ENCODE measurements around the gene PRDM2. TPM values are rescaled to one million over a fixed set of nuclear protein-coding genes. Genes with fewer than 3 reads are reported as not detected.
A peak's percentile ranks its signal among the peaks of the same experiment; 100 is the strongest.

PRDM2 gene
- total and polyA plus RNA-seq, 2 of the 13 experiments (the other 11 are each of a cell fraction or from before 2014, with no cell fraction given): 4.0 to 6.5 TPM

DNA sequence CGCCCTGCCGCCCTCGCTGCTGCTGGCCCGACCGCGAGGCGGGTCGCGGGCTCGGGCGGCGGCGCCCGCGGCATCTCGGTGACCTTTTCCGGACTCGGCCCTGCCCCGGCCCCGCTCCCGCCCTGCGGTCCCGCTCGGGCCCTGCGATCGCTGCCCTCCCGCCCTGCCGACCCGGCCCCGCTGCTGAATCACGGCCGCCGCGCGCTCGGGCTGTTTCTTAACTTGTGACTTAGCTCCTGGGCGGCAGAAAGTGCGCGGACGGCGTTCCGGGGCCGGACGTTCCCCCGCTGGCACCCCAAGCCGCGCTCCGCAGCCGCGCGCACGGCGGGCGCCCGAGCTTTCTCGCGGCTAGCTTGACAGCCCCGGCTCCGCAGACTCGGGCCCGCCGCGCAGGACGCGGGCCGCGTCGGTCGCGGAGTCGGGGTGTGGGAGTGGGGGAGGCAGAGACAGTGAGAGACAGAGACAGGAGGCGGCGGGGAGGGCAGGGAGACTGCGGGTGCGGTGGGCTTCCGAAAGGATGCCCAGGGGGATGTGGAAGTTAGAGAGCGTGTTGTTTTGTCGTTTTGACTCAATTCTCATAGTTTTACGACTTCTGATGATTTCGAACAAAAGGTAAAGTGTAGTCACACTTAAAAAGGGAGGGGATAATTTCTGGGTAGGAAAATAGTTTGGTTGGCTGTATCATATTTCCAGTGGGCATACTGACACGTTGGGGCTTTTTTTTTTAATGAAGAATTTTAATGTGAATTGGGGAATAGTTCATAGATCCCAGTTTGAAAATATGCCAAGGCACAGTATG, 49.8 kb downstream of the PRDM2 start (continued):
- TF ChIP-seq ZKSCAN8 (CRISPR knock-in tag; IDR thresholded peaks at IDR 0.05; ENCODE audit: borderline replicate concordance) (no peak), TSC22D2 (CRISPR knock-in tag; IDR thresholded peaks at IDR 0.05; ENCODE audit: borderline replicate concordance) (no peak), ZNF296 (CRISPR knock-in tag; conservative IDR thresholded peaks at IDR 0.05) (no peak), SIN3A (IDR thresholded peaks at IDR 0.05; ENCODE audit: borderline replicate concordance, low read depth, low read length) (0 out of 2 replicates have a peak, but pooled peaks have one; percentile 1), ZNF567 (CRISPR knock-in tag; IDR thresholded peaks at IDR 0.05; ENCODE audit: borderline replicate concordance) (no peak), FOXA3 (CRISPR knock-in tag; IDR thresholded peaks at IDR 0.05) (no peak), AGO2 (optimal IDR thresholded peaks at IDR 0.05; ENCODE audit: low read depth, low read length) (peak; percentile 76), MAFG (CRISPR knock-in tag; IDR thresholded peaks at IDR 0.05) (no peak), SP1 (IDR thresholded peaks at IDR 0.05) (no peak), SP1 (CRISPR knock-in tag; IDR thresholded peaks at IDR 0.05) (no peak), HNRNPLL (IDR thresholded peaks at IDR 0.05; ENCODE audit: low read depth, low read length, poor library complexity, severe bottlenecking) (peak; percentile 83), GTF2F1 (IDR thresholded peaks at IDR 0.05; ENCODE audit: low read length) (no peak), SMC3 (IDR thresholded peaks at IDR 0.05; ENCODE audit: low read length) (no peak), EEA1 (CRISPR knock-in tag; IDR thresholded peaks at IDR 0.05; ENCODE audit: borderline replicate concordance) (no peak), SRSF1 (optimal IDR thresholded peaks at IDR 0.05; ENCODE audit: low read depth, low read length) (no peak), ZNF333 (CRISPR knock-in tag; IDR thresholded peaks at IDR 0.05; ENCODE audit: borderline replicate concordance) (no peak), BRD4 (CRISPR knock-in tag; IDR thresholded peaks at IDR 0.05) (no peak), MXD1 (CRISPR knock-in tag; IDR thresholded peaks at IDR 0.05) (0 out of 2 replicates have a peak, but pooled peaks have one; percentile 34), TFDP2 (CRISPR knock-in tag; IDR thresholded peaks at IDR 0.05) (0 out of 2 replicates have a peak, but pooled peaks have one; percentile 1), ZNF615 (CRISPR knock-in tag; IDR thresholded peaks at IDR 0.05; ENCODE audit: borderline replicate concordance) (no peak)
- TF ChIP-seq, protein P1, sequence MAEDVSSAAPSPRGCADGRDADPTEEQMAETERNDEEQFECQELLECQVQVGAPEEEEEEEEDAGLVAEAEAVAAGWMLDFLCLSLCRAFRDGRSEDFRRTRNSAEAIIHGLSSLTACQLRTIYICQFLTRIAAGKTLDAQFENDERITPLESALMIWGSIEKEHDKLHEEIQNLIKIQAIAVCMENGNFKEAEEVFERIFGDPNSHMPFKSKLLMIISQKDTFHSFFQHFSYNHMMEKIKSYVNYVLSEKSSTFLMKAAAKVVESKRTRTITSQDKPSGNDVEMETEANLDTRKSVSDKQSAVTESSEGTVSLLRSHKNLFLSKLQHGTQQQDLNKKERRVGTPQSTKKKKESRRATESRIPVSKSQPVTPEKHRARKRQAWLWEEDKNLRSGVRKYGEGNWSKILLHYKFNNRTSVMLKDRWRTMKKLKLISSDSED (CRISPR knock-in tag; IDR thresholded peaks at IDR 0.05): no peak
- TF ChIP-seq, protein P2, sequence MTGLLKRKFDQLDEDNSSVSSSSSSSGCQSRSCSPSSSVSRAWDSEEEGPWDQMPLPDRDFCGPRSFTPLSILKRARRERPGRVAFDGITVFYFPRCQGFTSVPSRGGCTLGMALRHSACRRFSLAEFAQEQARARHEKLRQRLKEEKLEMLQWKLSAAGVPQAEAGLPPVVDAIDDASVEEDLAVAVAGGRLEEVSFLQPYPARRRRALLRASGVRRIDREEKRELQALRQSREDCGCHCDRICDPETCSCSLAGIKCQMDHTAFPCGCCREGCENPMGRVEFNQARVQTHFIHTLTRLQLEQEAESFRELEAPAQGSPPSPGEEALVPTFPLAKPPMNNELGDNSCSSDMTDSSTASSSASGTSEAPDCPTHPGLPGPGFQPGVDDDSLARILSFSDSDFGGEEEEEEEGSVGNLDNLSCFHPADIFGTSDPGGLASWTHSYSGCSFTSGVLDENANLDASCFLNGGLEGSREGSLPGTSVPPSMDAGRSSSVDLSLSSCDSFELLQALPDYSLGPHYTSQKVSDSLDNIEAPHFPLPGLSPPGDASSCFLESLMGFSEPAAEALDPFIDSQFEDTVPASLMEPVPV (CRISPR knock-in tag; IDR thresholded peaks at IDR 0.05): no peak
- TF ChIP-seq, protein P3, sequence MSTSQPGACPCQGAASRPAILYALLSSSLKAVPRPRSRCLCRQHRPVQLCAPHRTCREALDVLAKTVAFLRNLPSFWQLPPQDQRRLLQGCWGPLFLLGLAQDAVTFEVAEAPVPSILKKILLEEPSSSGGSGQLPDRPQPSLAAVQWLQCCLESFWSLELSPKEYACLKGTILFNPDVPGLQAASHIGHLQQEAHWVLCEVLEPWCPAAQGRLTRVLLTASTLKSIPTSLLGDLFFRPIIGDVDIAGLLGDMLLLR (CRISPR knock-in tag; IDR thresholded peaks at IDR 0.05): no peak
- TF ChIP-seq, protein P4, sequence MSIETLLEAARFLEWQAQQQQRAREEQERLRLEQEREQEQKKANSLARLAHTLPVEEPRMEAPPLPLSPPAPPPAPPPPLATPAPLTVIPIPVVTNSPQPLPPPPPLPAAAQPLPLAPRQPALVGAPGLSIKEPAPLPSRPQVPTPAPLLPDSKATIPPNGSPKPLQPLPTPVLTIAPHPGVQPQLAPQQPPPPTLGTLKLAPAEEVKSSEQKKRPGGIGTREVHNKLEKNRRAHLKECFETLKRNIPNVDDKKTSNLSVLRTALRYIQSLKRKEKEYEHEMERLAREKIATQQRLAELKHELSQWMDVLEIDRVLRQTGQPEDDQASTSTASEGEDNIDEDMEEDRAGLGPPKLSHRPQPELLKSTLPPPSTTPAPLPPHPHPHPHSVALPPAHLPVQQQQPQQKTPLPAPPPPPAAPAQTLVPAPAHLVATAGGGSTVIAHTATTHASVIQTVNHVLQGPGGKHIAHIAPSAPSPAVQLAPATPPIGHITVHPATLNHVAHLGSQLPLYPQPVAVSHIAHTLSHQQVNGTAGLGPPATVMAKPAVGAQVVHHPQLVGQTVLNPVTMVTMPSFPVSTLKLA (IDR thresholded peaks at IDR 0.05): no peak

Measured in HepG2 (cell line).